Measurements from ENCODE around the gene COX6A2.
"Not testable (repeated sequence)": the region's sequence is repeated elsewhere in the genome, so short reads cannot be mapped to it uniquely, and the experiment has no call there.

Gene COX6A2

GRCh38 chr16:31417036-31417435, 11.1 kb downstream of the COX6A2 start:
- H3K79me1 ChIP-seq (replicated peaks; ENCODE audit: low read length, poor library complexity, severe bottlenecking); H3K4me1 ChIP-seq (ENCODE audit: control insufficient read depth, insufficient read depth, low read depth, low read length); H4K91ac ChIP-seq (ENCODE audit: low read length); H3K36me3 ChIP-seq (ENCODE audit: control insufficient read depth in 1 of 2, insufficient read depth in 2 of 2, low read depth in 1 of 2, low read length in 2 of 2); H3K27ac ChIP-seq (ENCODE audit: low read length, poor library complexity, severe bottlenecking); H3K4me3 ChIP-seq (ENCODE audit: insufficient read depth in 1 of 2, low read depth in 1 of 2, low read length in 2 of 2); H2BK120ac ChIP-seq (ENCODE audit: low read depth, low read length); H3K14ac ChIP-seq (ENCODE audit: low read length in 2 of 2); H2BK5ac ChIP-seq (ENCODE audit: low read depth, low read length, poor library complexity, severe bottlenecking); H3K4ac ChIP-seq (ENCODE audit: low read depth in 1 of 2, low read length in 2 of 2); H3K18ac ChIP-seq (ENCODE audit: low read depth in 1 of 2, low read length in 2 of 2); H3K9ac ChIP-seq (ENCODE audit: low read length); DNase-seq; H2AFZ ChIP-seq (ENCODE audit: low read depth, low read length); H2BK15ac ChIP-seq (ENCODE audit: low read depth, poor library complexity, severe bottlenecking); H4K8ac ChIP-seq (ENCODE audit: low read length); H3K23ac ChIP-seq (ENCODE audit: low read length in 2 of 2); H3K4me2 ChIP-seq (ENCODE audit: low read length, poor library complexity, severe bottlenecking); H2BK12ac ChIP-seq (ENCODE audit: low read length in 2 of 2); H2AK5ac ChIP-seq (ENCODE audit: low read length, severe bottlenecking): not testable (repeated sequence)
- Histone ChIP-seq H3K27me3 (ENCODE audit: control insufficient read depth in 1 of 2, insufficient read depth in 1 of 2, low read length in 2 of 2) (peaks cover 5 to 38% of the 10 kb centered on the region in 2 experiments), H3K9me3 (ENCODE audit: control insufficient read depth, low read length) (peaks cover 12% of the 10 kb centered on the region)
- WGBS = no CpG with 5 or more reads among the region's 2 CpGs

- H3K27me3 ChIP-seq (ENCODE audit: control insufficient read depth in 1 of 2, insufficient read depth in 1 of 2, low read length in 2 of 2) = peaks cover 5 to 36% of the 10 kb centered on the region in 2 experiments
- H2AK5ac ChIP-seq (ENCODE audit: low read length, severe bottlenecking) = no peak overlapping the region
- no peaks in the 10 kb centered on the region for H3K4me1 ChIP-seq (ENCODE audit: control insufficient read depth, insufficient read depth, low read depth, low read length)
- no peak overlapping the region for H3K27ac ChIP-seq (ENCODE audit: low read length, poor library complexity, severe bottlenecking)
- no peak overlapping the region for H3K4ac ChIP-seq (ENCODE audit: low read depth in 1 of 2, low read length in 2 of 2)
- no peak overlapping the region for H4K91ac ChIP-seq (ENCODE audit: low read length)
- H2BK12ac ChIP-seq (ENCODE audit: low read length in 2 of 2) = no peak overlapping the region
- no peak overlapping the region for H2BK5ac ChIP-seq (ENCODE audit: low read depth, low read length, poor library complexity, severe bottlenecking)
- no peak overlapping the region for H3K23ac ChIP-seq (ENCODE audit: low read length in 2 of 2)
- H3K4me2 ChIP-seq (ENCODE audit: low read length, poor library complexity, severe bottlenecking) = no peak overlapping the region
- H2BK120ac ChIP-seq (ENCODE audit: low read depth, low read length) = no peak overlapping the region
- H3K4me3 ChIP-seq (ENCODE audit: insufficient read depth in 1 of 2, low read depth in 1 of 2, low read length in 2 of 2) = no peak overlapping the region
- H2BK15ac ChIP-seq (ENCODE audit: low read depth, poor library complexity, severe bottlenecking) = no peak overlapping the region
- no peak overlapping the region for H3K14ac ChIP-seq (ENCODE audit: low read length in 2 of 2)
- no peak overlapping the region for H3K9ac ChIP-seq (ENCODE audit: low read length)
- no peak overlapping the region for H2AFZ ChIP-seq (ENCODE audit: low read depth, low read length)
- H3K36me3 ChIP-seq (ENCODE audit: control insufficient read depth in 1 of 2, insufficient read depth in 2 of 2, low read depth in 1 of 2, low read length in 2 of 2) = no peaks in the 10 kb centered on the region
- no peak overlapping the region for H3K18ac ChIP-seq (ENCODE audit: low read depth in 1 of 2, low read length in 2 of 2)
- no peak for DNase-seq
- H3K9me3 ChIP-seq (ENCODE audit: control insufficient read depth, low read length) = peaks cover 8% of the 10 kb centered on the region
- no peaks in the 10 kb centered on the region for H3K79me1 ChIP-seq (replicated peaks; ENCODE audit: low read length, poor library complexity, severe bottlenecking)
- no peak overlapping the region for H4K8ac ChIP-seq (ENCODE audit: low read length)
- WGBS = 76% methylated on average over 8 of the region's 11 CpGs
These were observed 11.8 kb downstream of the COX6A2 start for GRCh38 chr16:31416371-31416770.

- Histone ChIP-seq H3K14ac (ENCODE audit: low read length in 2 of 2) (no peak overlapping the region), H3K9me3 (ENCODE audit: control insufficient read depth, low read length) (peaks cover 5% of the 10 kb centered on the region), H4K8ac (ENCODE audit: low read length) (no peak overlapping the region), H3K79me1 (replicated peaks; ENCODE audit: low read length, poor library complexity, severe bottlenecking) (no peaks in the 10 kb centered on the region), H2AK5ac (ENCODE audit: low read length, severe bottlenecking) (no peak overlapping the region), H2BK120ac (ENCODE audit: low read depth, low read length) (no peak overlapping the region), H3K4me3 (ENCODE audit: insufficient read depth in 1 of 2, low read depth in 1 of 2, low read length in 2 of 2) (no peak overlapping the region), H4K91ac (ENCODE audit: low read length) (no peak overlapping the region), H3K9ac (ENCODE audit: low read length) (no peak overlapping the region), H3K18ac (ENCODE audit: low read depth in 1 of 2, low read length in 2 of 2) (no peak overlapping the region), H3K4ac (ENCODE audit: low read depth in 1 of 2, low read length in 2 of 2) (no peak overlapping the region), H2BK12ac (ENCODE audit: low read length in 2 of 2) (no peak overlapping the region), H3K4me1 (ENCODE audit: control insufficient read depth, insufficient read depth, low read depth, low read length) (no peaks in the 10 kb centered on the region), H3K27ac (ENCODE audit: low read length, poor library complexity, severe bottlenecking) (no peak overlapping the region), H2BK15ac (ENCODE audit: low read depth, poor library complexity, severe bottlenecking) (no peak overlapping the region), H3K23ac (ENCODE audit: low read length in 2 of 2) (no peak overlapping the region), H3K27me3 (ENCODE audit: control insufficient read depth in 1 of 2, insufficient read depth in 1 of 2, low read length in 2 of 2) (peaks cover 5 to 38% of the 10 kb centered on the region in 2 experiments), H3K4me2 (ENCODE audit: low read length, poor library complexity, severe bottlenecking) (no peak overlapping the region), H3K36me3 (ENCODE audit: control insufficient read depth in 1 of 2, insufficient read depth in 2 of 2, low read depth in 1 of 2, low read length in 2 of 2) (no peaks in the 10 kb centered on the region), H2BK5ac (ENCODE audit: low read depth, low read length, poor library complexity, severe bottlenecking) (no peak overlapping the region), H2AFZ (ENCODE audit: low read depth, low read length) (no peak overlapping the region)
- DNase-seq = no peak
- WGBS = 60% methylated on average over 4 of the region's 4 CpGs
These were observed 13.5 kb downstream of the COX6A2 start for GRCh38 chr16:31414706-31415105.

GRCh38 chr16:31413943-31414342, 14.2 kb downstream of the COX6A2 start:
- no peak overlapping the region for H2BK5ac ChIP-seq (ENCODE audit: low read depth, low read length, poor library complexity, severe bottlenecking)
- no peaks in the 10 kb centered on the region for H3K79me1 ChIP-seq (replicated peaks; ENCODE audit: low read length, poor library complexity, severe bottlenecking)
- no peak overlapping the region for H3K18ac ChIP-seq (ENCODE audit: low read depth in 1 of 2, low read length in 2 of 2)
- no peak for DNase-seq
- H3K9me3 ChIP-seq (ENCODE audit: control insufficient read depth, low read length) = peaks cover 5% of the 10 kb centered on the region
- H4K91ac ChIP-seq (ENCODE audit: low read length) = no peak overlapping the region
- H3K23ac ChIP-seq (ENCODE audit: low read length in 2 of 2) = no peak overlapping the region
- H3K4me2 ChIP-seq (ENCODE audit: low read length, poor library complexity, severe bottlenecking) = no peak overlapping the region
- no peak overlapping the region for H4K8ac ChIP-seq (ENCODE audit: low read length)
- WGBS = 82% methylated on average over 4 of the region's 4 CpGs
- H3K9ac ChIP-seq (ENCODE audit: low read length) = no peak overlapping the region
- H2AFZ ChIP-seq (ENCODE audit: low read depth, low read length) = no peak overlapping the region
- no peak overlapping the region for H2BK120ac ChIP-seq (ENCODE audit: low read depth, low read length)
- H3K4me3 ChIP-seq (ENCODE audit: insufficient read depth in 1 of 2, low read depth in 1 of 2, low read length in 2 of 2) = no peak overlapping the region
- H2BK12ac ChIP-seq (ENCODE audit: low read length in 2 of 2) = no peak overlapping the region
- H3K4ac ChIP-seq (ENCODE audit: low read depth in 1 of 2, low read length in 2 of 2) = no peak overlapping the region
- peaks cover 5 to 40% of the 10 kb centered on the region in 2 experiments for H3K27me3 ChIP-seq (ENCODE audit: control insufficient read depth in 1 of 2, insufficient read depth in 1 of 2, low read length in 2 of 2)
- H2BK15ac ChIP-seq (ENCODE audit: low read depth, poor library complexity, severe bottlenecking) = no peak overlapping the region
- no peaks in the 10 kb centered on the region for H3K36me3 ChIP-seq (ENCODE audit: control insufficient read depth in 1 of 2, insufficient read depth in 2 of 2, low read depth in 1 of 2, low read length in 2 of 2)
- no peak overlapping the region for H2AK5ac ChIP-seq (ENCODE audit: low read length, severe bottlenecking)
- H3K4me1 ChIP-seq (ENCODE audit: control insufficient read depth, insufficient read depth, low read depth, low read length) = no peaks in the 10 kb centered on the region
- H3K27ac ChIP-seq (ENCODE audit: low read length, poor library complexity, severe bottlenecking) = no peak overlapping the region
- H3K14ac ChIP-seq (ENCODE audit: low read length in 2 of 2) = no peak overlapping the region
